Common myeloid progenitor, CD34-positive (primary cell): ENCODE measurements around the gene DBP. TPM values are rescaled to one million over a fixed set of nuclear protein-coding genes. Genes with fewer than 3 reads are reported as not detected.
"Not testable (repeated sequence)": the region's sequence is repeated elsewhere in the genome, so short reads cannot be mapped to it uniquely, and the experiment has no call there.

Experiments
- CTCF ChIA-PET: fragments of 350-600 bp; sonication (Branson Sonifier 250); formaldehyde crosslinking; loops from one replicate; lab custom pipeline; 2021; ENCODE audit warnings: antibody characterized with exemption; lab: Charles Lee
- POLR2A ChIA-PET: fragments of 350-600 bp; sonication (Branson Sonifier 250); formaldehyde crosslinking; loops from one replicate; lab custom pipeline; 2021; ENCODE audit warnings: antibody characterized with exemption; lab: Charles Lee
- DNase-seq, 3 donors: peaks; one replicate each; pipeline versions ENCODE4 v3.0.0 to v3.0.0-alpha.2; 2013
- H3K27ac ChIP-seq, 2 experiments: 1 replicate in 1 of 2; 2 replicates in 1 of 2; pipeline ENCODE4 v1.7.0; 2013; ENCODE audit warnings: inconsistent platforms in 2 of 2, low read length in 2 of 2, mild to moderate bottlenecking in 2 of 2, low read depth in 1 of 2, moderate library complexity in 1 of 2; ENCODE audit not compliant: severe bottlenecking in 2 of 2, insufficient read depth in 1 of 2, poor library complexity in 1 of 2
- H3K27me3 ChIP-seq, 5 experiments: replicated peaks in 2 of 5; 1 replicate in 3 of 5; 2 replicates in 2 of 5; pipeline versions ENCODE4 v1.6.1 to v1.7.0; 2013; ENCODE audit warnings: low read length in 4 of 5, mild to moderate bottlenecking in 2 of 5, moderate library complexity in 2 of 5, inconsistent platforms in 1 of 5; ENCODE audit not compliant: insufficient read depth in 5 of 5, control insufficient read depth in 4 of 5
- H3K36me3 ChIP-seq, 4 experiments: 1 replicate in 2 of 4; 2 replicates in 2 of 4; pipeline versions ENCODE4 v1.6.1 to v1.7.0; 2013; ENCODE audit warnings: low read length in 3 of 4, control low read depth in 1 of 4, mild to moderate bottlenecking in 1 of 4; ENCODE audit not compliant: control insufficient read depth in 4 of 4, insufficient read depth in 4 of 4
- H3K4me1 ChIP-seq, 4 experiments: 1 replicate in 3 of 4; 2 replicates in 1 of 4; pipeline versions ENCODE4 v1.6.1 to v1.7.1; 2013; ENCODE audit warnings: low read length in 3 of 4, mild to moderate bottlenecking in 3 of 4, control low read depth in 1 of 4, inconsistent platforms in 1 of 4, moderate library complexity in 1 of 4; ENCODE audit not compliant: control insufficient read depth in 4 of 4, insufficient read depth in 4 of 4; ENCODE audit errors: control extremely low read depth in 1 of 4
- H3K4me3 ChIP-seq, 7 experiments: 1 replicate in 4 of 7; 2 replicates in 3 of 7; pipeline versions ENCODE4 v1.5.1 to v1.7.0; 2013; ENCODE audit warnings: mild to moderate bottlenecking in 7 of 7, low read length in 6 of 7, moderate library complexity in 6 of 7, inconsistent platforms in 2 of 7, low read depth in 2 of 7, control low read depth in 1 of 7; ENCODE audit not compliant: insufficient read depth in 4 of 7, control insufficient read depth in 1 of 7; ENCODE audit errors: extremely low read depth in 1 of 7
- H3K9me3 ChIP-seq, 5 experiments: 1 replicate in 4 of 5; 2 replicates in 1 of 5; pipeline versions ENCODE4 v1.6.1 to v1.7.1; 2013; ENCODE audit warnings: low read length in 4 of 5, mild to moderate bottlenecking in 2 of 5, inconsistent platforms in 1 of 5, low read depth in 1 of 5, moderate library complexity in 1 of 5; ENCODE audit not compliant: control insufficient read depth in 4 of 5, insufficient read depth in 2 of 5; ENCODE audit errors: control extremely low read depth in 1 of 5
- WGBS: methylation state at CpG from one replicate; pipeline ENCODE4 v1.1.5; 2013; ENCODE audit not compliant: insufficient coverage; 5-methylcytosine and 5-hydroxymethylcytosine counted together
- polyA plus RNA-seq: library from polyadenylated mRNA; unstranded; fragments of 120-200 nt; gene quantifications from one replicate; pipeline ENCODE4 v1.2.1, GENCODE V29; 2013

DBP gene, protein sequence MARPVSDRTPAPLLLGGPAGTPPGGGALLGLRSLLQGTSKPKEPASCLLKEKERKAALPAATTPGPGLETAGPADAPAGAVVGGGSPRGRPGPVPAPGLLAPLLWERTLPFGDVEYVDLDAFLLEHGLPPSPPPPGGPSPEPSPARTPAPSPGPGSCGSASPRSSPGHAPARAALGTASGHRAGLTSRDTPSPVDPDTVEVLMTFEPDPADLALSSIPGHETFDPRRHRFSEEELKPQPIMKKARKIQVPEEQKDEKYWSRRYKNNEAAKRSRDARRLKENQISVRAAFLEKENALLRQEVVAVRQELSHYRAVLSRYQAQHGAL
- polyA plus RNA-seq: 7.4 TPM

DNA sequence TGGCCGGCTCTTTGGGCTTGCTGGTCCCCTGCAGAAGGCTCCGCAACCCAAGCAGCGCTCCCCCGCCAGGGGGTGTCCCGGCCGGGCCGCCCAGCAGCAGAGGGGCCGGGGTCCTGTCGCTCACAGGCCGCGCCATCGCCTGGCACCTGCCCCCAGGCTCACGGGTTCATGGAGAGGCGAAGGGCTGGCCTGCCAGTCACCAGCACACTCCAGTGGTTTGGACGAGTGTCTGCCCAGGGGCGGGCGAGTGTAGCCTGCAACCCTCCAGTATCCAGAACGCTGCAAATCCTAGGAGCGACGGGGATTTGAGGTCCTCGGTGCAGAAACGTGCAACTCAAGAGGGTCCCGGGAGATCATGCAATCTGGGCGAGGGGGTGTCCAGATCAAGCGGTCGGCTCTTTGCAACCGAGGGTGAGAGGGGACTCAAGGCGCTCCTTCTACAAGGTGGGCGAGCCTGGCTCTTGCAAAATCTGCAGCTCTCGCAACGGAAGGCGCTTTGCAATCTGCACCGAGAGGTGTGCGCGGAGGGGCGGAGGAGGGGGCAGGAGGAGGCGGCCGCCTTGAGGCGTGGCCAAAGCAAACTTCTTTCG lies at the start of gene DBP:
Gene DBP (minus strand): TSS at position 521 of the 590 bp plus-strand sequence. CDS start 385 bp downstream, at position 136.
- Histone ChIP-seq H3K27ac (peak within 1 kb of the TSS; percentile 79 to 91), H3K4me1 (peaks cover 13 to 57% (median 48%) of the 10 kb centered on the region in 4 experiments), H3K27me3 (no peaks in the 10 kb centered on the region), H3K4me3 (peak within 1 kb of the TSS; percentile 72 to 90 (median 80)), H3K36me3 (peaks cover 0 to 13% (median 6%) of the 10 kb centered on the region in 4 experiments), H3K9me3 (no peaks in the 10 kb centered on the region)
- WGBS: 0% methylated on average over 36 of the region's 40 CpGs
- POLR2A ChIA-PET: interaction anchor here (0.6 to 1.1 kb wide), 3 partner anchors 16 to 188 kb away, joined by 3 to 4 read pairs (median 4); partner anchors contain the start of genes RPL18 and SPHK2
- CTCF ChIA-PET: interaction anchor here (0.8 kb wide), 1 partner anchor 13 kb away, joined by 3 read pairs; no protein-coding TSS in a partner anchor
- no peak for DNase-seq

DNA sequence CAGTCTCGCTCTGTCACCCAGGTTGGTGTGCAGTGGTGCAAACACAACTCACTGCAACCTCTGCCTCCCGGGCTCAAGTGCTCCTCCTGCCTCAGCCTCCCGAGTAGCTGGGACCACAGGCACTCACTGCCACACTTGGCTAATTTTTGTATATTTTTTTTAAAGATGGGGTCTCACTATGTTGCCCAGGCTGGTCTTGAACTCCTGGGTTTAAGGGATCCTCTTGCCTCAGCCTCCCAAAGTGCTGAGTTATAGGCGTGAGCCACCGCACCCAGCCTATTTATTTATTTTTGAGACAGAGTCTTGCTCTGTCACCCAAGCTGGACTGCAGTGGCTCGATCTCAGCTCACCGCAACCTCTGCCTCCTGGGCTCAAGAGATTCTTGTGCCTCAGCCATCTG lies 49.5 kb upstream of the DBP start:
- H3K27me3 ChIP-seq, POLR2A ChIA-PET, DNase-seq, H3K9me3 ChIP-seq, H3K27ac ChIP-seq, H3K36me3 ChIP-seq, H3K4me3 ChIP-seq, H3K4me1 ChIP-seq: not testable (repeated sequence)
- WGBS: 95% methylated on average over 4 of the region's 7 CpGs
- CTCF ChIA-PET: interaction anchor here (1.3 kb wide), 1 partner anchor 12 kb away, joined by 4 read pairs; no protein-coding TSS in a partner anchor

DNA sequence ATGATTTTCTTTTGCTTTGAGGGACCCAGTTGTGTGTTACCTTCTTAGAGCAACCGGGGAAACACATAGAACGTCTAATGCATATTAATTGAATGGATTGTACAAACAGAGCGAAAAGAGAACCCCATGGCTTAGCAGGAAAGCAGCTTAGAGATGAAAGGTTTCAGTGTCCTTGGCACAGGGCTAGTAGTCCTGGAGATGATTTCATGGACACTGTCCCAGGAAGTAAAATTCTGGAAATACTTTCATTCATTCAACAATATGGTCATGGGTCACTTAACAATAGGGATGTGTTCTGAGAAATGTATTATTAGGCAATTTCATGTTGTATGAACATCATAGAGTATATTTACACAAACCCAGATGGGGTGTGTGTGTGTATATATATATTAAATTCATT lies 48.9 kb upstream of the DBP start:
- H3K9me3 ChIP-seq: no peaks in the 10 kb centered on the region
- no peak for DNase-seq
- H3K27ac ChIP-seq: no peak overlapping the region
- no peaks in the 10 kb centered on the region for H3K36me3 ChIP-seq
- H3K4me3 ChIP-seq: no peak overlapping the region
- no peaks in the 10 kb centered on the region for H3K27me3 ChIP-seq
- WGBS: 100% methylated on average over 3 of the region's 3 CpGs
- H3K4me1 ChIP-seq: peaks cover 0 to 4% (median 2%) of the 10 kb centered on the region in 4 experiments
- ChIA-PET CTCF (interaction anchor here (1.3 kb wide), 1 partner anchor 12 kb away, joined by 4 read pairs; no protein-coding TSS in a partner anchor), POLR2A (no interaction called here)

DNA sequence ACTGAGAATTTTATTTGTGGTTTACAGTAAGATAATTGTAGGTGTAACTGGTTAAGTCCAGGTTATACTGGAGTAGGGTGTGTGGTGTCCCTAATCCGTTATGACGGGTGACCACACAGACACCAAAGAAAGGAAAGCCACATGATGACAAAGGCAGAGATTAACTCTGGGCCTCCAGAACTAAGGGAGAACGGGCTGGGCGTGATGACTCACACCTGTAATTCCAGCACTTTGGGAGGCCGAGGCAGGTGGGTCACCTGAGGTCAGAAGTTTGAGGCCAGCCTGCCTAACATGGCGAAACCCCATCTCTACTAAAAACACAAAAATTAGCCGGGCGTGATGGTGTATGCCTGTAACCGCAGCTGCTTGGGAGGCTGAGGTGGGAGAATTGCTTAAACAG lies 48.4 kb upstream of the DBP start:
- CTCF ChIA-PET: interaction anchor here (1.3 kb wide), 1 partner anchor 11 kb away, joined by 4 read pairs; no protein-coding TSS in a partner anchor
- H3K27ac ChIP-seq: no peak overlapping the region
- no peaks in the 10 kb centered on the region for H3K36me3 ChIP-seq
- H3K9me3 ChIP-seq: no peaks in the 10 kb centered on the region
- H3K27me3 ChIP-seq: no peaks in the 10 kb centered on the region
- H3K4me3 ChIP-seq: no peak overlapping the region
- 97% methylated on average over 8 of the region's 9 CpGs for WGBS
- POLR2A ChIA-PET: no interaction called here
- DNase-seq: no peak
- peaks cover 0 to 9% (median 2%) of the 10 kb centered on the region in 4 experiments for H3K4me1 ChIP-seq

DNA sequence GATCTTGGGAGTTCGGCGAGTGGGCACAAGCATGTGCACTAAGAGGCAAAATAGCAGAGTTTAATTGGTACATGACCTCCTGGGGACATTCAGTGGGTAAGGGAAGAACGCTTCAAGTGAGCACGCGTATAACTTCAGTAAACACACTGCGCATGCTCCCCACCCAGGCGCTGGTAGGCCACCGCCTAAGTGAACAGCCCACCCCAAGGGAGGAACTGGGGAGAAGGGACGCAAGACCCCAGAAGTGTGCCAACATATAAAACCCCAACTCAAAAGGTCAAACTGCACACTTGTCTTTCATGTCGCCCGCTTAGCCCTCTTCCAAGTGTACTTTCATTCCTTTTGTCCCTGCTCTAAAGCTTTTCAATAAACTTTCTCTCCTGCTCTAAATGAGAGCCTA lies 46.2 kb upstream of the DBP start:
- 71% methylated on average over 11 of the region's 11 CpGs for WGBS
- H3K27me3 ChIP-seq: no peaks in the 10 kb centered on the region
- no peak overlapping the region for H3K27ac ChIP-seq
- peak overlapping the region in 5 of 7 experiments; percentile 10 to 67 (median 45) for H3K4me3 ChIP-seq
- ChIA-PET POLR2A (no interaction called here), CTCF (interaction anchor here (0.7 kb wide), 1 partner anchor 8 kb away, joined by 3 read pairs; no protein-coding TSS in a partner anchor)
- H3K4me1 ChIP-seq: peaks cover 0 to 10% (median 2%) of the 10 kb centered on the region in 4 experiments
- peak; percentile 52 to 68 (median 65) for DNase-seq
- H3K36me3 ChIP-seq: no peaks in the 10 kb centered on the region
- no peaks in the 10 kb centered on the region for H3K9me3 ChIP-seq

DNA sequence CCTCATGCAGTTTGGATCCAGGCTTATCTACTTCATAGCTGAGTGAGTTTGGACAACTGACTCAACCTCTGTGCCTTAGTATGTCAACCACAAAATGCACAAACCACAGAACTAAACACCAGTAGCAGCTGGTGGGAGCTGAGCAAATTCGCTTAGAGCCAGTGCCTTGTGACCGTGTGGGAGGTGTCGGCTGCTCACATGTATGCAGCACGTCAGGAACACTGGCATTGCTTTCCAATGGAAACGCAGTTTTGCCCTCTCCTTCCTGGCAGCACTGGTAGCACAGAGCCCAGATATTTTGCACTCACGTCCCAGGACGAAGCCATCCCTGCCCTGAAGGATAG lies 43.9 kb upstream of the DBP start:
- peak in 1 of 3 donors; percentile 33 for DNase-seq
- no peaks in the 10 kb centered on the region for H3K36me3 ChIP-seq
- WGBS: 93% methylated on average over 5 of the region's 7 CpGs
- ChIA-PET CTCF (no interaction called here), POLR2A (no interaction called here)
- H3K27ac ChIP-seq: no peak overlapping the region
- H3K4me1 ChIP-seq: peaks cover 0 to 10% (median 2%) of the 10 kb centered on the region in 4 experiments
- no peaks in the 10 kb centered on the region for H3K27me3 ChIP-seq
- H3K9me3 ChIP-seq: no peaks in the 10 kb centered on the region
- H3K4me3 ChIP-seq: no peak overlapping the region
